ENCODE data around the gene LONRF3.

- TF ChIP-seq CTCF (IDR thresholded peaks at IDR 0.05), result no peak
- no peak for TF ChIP-seq POLR2A (IDR thresholded peaks at IDR 0.05)
These were observed 62.0 kb downstream of the LONRF3 start for GRCh38 chrX:119036107-119037029.

Measured in body of pancreas (tissue), 4 donors.